Bone marrow (tissue), 2 donors: Measurements from ENCODE around the gene NPNT.

Experiments
- DNase-seq, 2 donors: peaks; one replicate each; lab custom pipeline; 2025; lab: John Stamatoyannopoulos, UW

The NPNT gene

DNA sequence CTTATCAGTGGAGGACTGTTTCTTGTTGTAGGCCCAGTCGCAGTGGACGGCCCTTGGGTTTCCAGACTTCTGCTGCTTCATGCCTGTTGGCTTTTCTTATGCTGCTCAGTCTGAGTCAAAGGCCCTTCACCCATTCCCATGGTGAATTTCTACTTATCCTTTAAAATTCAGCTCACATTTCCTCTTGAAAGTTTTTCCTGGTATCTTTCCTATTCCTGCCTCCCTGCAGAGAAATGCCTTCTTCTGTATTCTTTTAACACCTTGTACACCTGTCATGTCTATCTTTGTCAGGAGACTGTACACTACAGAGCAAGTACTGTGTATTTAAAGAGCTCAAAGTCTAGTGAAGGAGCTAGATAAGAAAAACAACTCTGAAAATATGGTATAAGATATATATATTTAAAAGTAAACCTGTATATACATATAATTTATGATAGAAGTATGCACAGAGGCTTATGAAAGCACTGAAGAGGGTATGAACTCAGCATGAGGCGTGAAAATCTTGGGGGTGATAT is 22.0 kb downstream of the NPNT start:
- no peak for DNase-seq

- no peak for DNase-seq
These were observed 26.0 kb downstream of the NPNT start for GRCh38 chr4:105921301-105921700.

DNA sequence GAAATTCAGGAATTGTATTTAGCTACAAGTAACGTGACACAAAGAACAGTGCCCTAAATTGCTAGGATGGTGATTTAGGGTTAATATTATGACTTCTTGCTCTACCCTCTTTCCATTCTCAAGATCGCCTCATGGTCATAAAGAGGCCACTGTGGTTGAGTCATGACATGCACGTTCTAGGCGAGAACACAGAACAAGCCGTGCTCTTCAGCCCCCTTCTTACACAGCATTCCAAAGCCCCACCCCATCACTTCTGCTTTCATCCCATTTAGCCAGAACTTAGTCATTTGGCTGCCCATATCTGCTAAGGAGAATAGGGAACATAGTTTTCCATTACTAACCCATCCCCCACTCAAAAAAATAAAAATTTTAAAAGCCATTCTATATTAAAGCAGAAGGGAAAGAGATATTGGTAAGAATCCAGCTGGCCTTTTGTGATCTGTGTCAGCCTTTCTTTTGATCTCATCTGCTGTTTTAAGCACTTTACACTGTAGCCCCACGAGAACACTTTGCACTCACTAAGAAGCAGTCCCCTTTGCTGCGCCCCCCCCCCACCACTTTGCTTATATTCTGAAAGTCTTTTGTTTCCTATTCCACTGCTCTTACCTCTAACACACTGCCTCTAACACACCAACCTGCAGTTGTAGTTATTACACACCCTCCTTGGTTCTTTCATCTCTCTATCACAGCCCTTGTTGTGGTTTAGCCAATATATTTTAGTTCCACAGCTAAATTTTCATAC is 28.4 kb downstream of the NPNT start:
- DNase-seq, result no peak

DNA sequence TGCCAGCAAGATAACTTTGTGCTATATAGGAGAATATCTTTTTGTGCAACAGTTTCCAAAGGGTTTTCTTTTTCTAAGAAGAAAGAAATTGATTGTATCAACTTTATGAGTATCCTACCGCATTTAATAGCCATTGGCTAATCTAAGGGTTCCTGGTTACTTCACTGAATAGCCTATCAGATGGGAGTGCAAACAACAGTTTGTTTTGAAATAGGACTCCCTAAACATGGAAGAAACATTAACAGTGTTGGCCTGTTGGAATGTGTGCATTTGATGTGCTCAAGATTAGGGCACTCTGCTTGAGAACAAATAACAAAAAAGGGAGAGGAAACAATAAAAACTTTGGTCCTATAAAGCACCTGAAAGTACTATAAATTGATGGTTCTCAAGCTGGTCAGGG is 29.1 kb downstream of the NPNT start:
- DNase-seq, result no peak

DNA sequence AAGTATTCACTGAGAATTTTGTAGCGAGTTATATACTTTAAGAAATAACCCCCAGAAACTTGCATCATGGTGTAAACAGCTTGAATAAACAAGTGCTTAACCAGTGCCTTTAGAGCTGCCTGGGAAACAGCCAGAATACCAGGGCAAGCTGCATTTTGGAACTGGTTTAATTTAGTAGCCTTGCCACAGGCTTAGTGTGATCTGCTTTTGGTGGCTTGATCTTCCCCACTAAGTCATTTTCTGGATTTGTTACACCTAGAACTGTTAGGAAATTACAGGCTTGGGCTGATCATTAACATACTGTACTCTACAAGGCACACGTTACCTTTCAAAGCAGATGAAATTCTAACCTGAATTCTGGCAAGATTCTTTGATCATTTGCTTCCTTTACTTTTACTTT is 35.4 kb downstream of the NPNT start:
- DNase-seq, result no peak

DNA sequence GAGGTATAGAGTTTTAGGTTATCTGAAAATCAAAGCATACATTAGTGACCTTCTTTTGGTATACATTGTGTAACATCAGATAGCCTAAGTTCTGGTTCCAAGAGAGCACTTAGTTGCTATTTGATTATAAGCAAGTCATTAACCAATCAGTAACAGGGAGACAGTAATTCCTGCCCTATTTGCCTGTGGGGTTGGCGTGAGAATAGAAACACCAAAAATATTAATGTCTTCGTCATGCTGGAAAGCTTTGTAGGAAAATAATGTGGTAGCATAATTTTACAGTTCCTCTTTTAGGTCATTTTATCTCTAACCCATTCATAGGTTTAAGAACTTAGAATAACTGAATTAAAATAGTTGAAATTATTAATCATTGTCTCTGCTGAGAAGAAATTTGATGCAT is 37.8 kb downstream of the NPNT start:
- no peak for DNase-seq

DNA sequence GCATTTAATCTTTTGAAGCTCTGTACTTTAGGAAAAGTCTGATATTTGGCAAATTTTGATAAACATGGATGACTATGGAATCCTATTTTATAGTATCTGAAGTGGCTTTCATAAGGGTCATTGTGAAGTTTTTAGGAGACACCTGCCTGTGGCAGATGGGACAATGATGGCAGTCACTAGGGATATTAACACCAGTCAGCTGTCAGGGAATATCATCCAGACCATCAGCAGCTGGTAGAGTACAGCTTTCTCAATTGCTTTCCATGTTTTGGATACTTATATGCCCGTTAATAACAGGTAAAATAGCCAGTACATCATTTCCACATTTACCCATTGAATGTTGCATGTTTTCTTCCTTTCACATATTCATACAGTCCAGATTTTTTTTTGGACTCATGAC is 39.1 kb downstream of the NPNT start:
- DNase-seq, result no peak

DNA sequence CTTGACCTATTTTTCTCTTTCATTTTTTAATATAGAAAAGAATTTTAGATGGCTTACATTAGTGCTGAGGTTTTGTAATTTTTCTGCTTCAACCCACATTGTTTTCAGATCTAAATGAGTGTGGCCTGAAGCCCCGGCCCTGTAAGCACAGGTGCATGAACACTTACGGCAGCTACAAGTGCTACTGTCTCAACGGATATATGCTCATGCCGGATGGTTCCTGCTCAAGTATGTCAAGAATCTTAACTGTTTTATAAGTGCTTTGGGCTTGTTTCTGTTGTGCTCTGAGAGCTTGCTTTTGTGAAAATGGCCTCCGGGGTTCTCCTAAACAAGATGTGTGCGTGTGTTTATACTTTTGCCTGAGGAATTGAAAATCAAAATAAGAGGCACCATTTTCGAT is 41.6 kb downstream of the NPNT start:
- DNase-seq, result no peak

GRCh38 chr4:105937759-105938158 is 42.5 kb downstream of the NPNT start:
- DNase-seq, result no peak

GRCh38 chr4:105943234-105943633 is 48.0 kb downstream of the NPNT start:
- DNase-seq, result no peak

DNA sequence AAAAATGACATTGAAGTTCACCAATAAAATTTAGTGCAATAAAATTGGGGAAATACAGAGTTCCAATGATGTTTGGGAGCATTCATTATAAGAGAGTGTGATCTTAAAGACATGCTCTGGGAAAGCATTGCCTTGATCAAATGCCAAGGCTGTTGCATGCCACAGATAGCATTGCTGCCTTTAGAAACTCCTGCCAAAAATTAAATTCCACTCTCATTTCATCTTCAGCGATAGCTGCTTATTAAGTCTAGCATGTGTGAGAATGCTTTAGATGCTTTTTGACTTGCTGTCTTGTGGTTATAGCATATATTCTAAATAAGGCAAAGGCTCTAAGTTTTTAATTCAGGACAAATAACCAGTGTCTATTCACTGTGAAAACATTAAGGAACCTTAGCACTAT is 49.3 kb downstream of the NPNT start:
- DNase-seq, result no peak

- no peak for DNase-seq
These were observed 51.5 kb downstream of the NPNT start for GRCh38 chr4:105946771-105947170.

GRCh38 chr4:105950701-105951100 is 55.4 kb downstream of the NPNT start:
- no peak for DNase-seq

GRCh38 chr4:105951198-105951597 is 55.9 kb downstream of the NPNT start:
- DNase-seq, result no peak

- DNase-seq, result no peak
These were observed 57.3 kb downstream of the NPNT start for GRCh38 chr4:105952591-105952990.

DNA sequence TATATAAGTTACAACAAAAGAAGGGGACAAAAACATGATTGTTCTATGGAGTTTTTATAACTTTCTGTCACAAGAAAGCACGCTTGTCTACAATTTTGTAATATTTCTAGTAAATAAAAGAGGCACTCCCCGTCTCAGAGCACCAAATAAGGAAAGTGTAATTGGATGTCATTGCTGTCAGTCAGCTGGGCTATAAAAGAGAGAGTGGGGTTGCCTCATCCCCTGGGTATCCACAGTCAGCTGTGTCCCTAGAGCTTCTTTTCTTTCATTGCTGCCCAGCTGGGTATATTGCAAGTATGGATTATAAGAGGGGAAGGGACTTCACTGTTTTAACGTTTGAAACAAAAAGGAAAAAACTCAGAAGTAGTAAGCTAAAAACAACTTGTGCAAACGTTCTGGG is 61.3 kb downstream of the NPNT start:
- DNase-seq, result no peak

GRCh38 chr4:105957680-105958079 is 62.4 kb downstream of the NPNT start:
- no peak for DNase-seq

DNA sequence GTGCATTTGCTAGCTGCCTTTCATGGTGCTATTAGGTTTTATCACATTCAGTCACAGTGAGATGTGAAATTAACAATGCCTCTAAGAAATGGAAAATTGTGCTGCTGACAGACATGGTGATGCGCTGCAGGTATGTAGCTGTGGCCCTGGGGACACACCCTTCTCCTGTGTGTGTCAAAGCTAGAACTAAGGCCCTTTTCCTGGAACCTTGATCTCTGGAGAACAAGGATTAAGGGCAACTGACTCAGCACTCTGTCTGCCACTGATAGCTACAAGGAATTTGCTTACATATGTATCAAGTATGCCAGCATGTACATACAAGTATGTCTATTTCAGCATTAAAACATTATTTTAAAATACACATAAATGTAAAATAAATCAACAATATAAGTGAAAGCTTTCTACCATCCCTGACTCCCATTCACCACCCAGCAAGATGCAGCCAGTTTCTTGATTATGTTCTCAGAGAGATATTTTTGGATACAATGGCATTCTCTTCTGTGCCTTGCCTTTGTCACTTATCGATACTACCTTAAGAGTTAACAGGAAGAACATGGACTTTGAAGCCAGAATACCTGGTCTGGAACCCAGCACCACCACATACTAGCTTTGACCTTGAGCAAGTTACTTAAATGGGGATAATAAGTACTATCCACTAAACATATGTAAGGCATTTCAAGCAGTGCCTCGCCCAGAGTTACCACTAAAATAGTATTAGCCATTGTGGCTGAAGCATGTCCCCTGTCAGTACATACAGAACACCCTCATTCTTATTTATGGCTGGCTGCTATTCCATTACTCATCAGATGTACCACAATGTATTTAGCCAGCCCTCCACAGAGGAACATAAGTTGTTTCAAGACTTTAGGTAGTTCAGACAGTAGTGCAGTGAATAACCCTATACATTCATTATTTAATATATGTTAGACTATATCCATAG is 68.5 kb downstream of the NPNT start:
- DNase-seq, result no peak

- DNase-seq, result no peak
These were observed 70.0 kb downstream of the NPNT start for GRCh38 chr4:105965183-105965800.

GRCh38 chr4:105966051-105966450 is 70.8 kb downstream of the NPNT start:
- DNase-seq, result no peak

- DNase-seq, result no peak
These were observed 71.9 kb downstream of the NPNT start for GRCh38 chr4:105967058-105967658.

DNA sequence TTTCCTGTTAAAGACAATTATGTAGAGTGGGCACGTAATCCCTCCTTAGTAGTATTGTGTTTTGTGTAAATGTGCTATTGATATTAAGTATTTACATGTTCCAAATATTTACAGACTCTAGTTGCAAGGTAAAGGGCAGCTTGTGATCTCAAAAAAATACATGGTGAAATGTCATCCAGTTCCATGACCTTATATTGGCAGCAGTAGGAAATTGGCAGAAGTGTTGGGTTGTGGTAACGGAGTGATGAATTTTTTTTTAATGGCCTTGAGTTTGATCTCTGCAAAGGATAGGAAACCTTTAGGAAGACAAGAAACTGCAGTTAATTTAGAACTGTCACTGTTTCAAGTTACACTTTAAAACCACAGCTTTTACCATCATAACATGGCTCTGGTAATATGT is 74.3 kb downstream of the NPNT start:
- DNase-seq, result no peak
